Gastroesophageal sphincter (tissue), 4 donors: ENCODE results near the gene MTMR2. TPM values are rescaled to one million over a fixed set of nuclear protein-coding genes. Genes with fewer than 3 reads are reported as not detected.

Source experiments
- ATAC-seq: fragments of 150-250 bp; one replicate; pipeline ENCODE4 v1.9.1; 2016; ENCODE audit warnings: mild to moderate bottlenecking, moderate library complexity
- H3K27ac ChIP-seq, 4 donors: fragments of 200-600 bp; sonication (generic) in 3 of 4; 1 replicate in 3 of 4; 2 replicates in 1 of 4; pipeline ENCODE4 v1.5.1; 2016 to 2019
- H3K27me3 ChIP-seq: fragments of 200-600 bp; sonication (generic); one replicate; pipeline ENCODE4 v1.5.1; 2019
- H3K36me3 ChIP-seq, 2 donors: fragments of 200-600 bp; sonication (generic); one replicate each; pipeline ENCODE4 v1.5.1; 2019; ENCODE audit warnings: control low read depth in 1 of 2
- H3K4me1 ChIP-seq, 3 donors: fragments of 200-600 bp; sonication (generic); 1 replicate in 2 of 3; 2 replicates in 1 of 3; pipeline ENCODE4 v1.5.1; 2016 to 2019; ENCODE audit warnings: control low read depth in 2 of 3
- H3K4me3 ChIP-seq, 2 donors: fragments of 200-600 bp; sonication (generic); one replicate each; pipeline ENCODE4 v1.5.1; 2019; ENCODE audit warnings: mild to moderate bottlenecking in 1 of 2, moderate library complexity in 1 of 2
- H3K9me3 ChIP-seq, 3 donors: fragments of 200-600 bp; sonication (generic); one replicate each; pipeline ENCODE4 v1.5.1; 2017 to 2019; ENCODE audit warnings: control low read depth in 2 of 3
- CTCF ChIP-seq, 4 experiments: fragments of 200-600 bp in 2 of 4; fragments of 450-650 bp in 2 of 4; sonication (generic) in 1 of 4; IDR thresholded peaks; one replicate each; pipeline ENCODE4 v1.5.1; 2017 to 2019; ENCODE audit warnings: antibody characterized with exemption in 4 of 4, mild to moderate bottlenecking in 2 of 4, moderate library complexity in 2 of 4
- EP300 ChIP-seq: sonication (generic); formaldehyde crosslinking; IDR thresholded peaks from one replicate; pipeline ENCODE4 v1.6.1; 2017; ENCODE audit warnings: antibody characterized with exemption, mild to moderate bottlenecking
- POLR2A ChIP-seq, 2 donors: fragments of 450-650 bp; IDR thresholded peaks; one replicate each; pipeline ENCODE4 v1.6.1; 2017; ENCODE audit warnings: antibody characterized with exemption in 2 of 2, mild to moderate bottlenecking in 2 of 2, moderate library complexity in 1 of 2
- POLR2AphosphoS5 ChIP-seq: sonication (generic); formaldehyde crosslinking; IDR thresholded peaks from one replicate; pipeline ENCODE4 v1.6.1; 2017; ENCODE audit warnings: antibody characterized with exemption
- WGBS, 2 donors: methylation state at CpG; one replicate each; pipeline ENCODE4 v1.1.5; 2018; ENCODE audit warnings: low coverage in 1 of 2; 5-methylcytosine and 5-hydroxymethylcytosine counted together
- total RNA-seq, 4 donors: library from RNA; depleted of rRNA; stranded (reverse); fragments of >200 nt; gene quantifications; one replicate each; pipeline ENCODE4 v1.1.0, GENCODE V29; 2016

Gene MTMR2
- total RNA-seq, 4 donors from 2014 or later: 26.0 to 36.4 (median 34.7) TPM

DNA sequence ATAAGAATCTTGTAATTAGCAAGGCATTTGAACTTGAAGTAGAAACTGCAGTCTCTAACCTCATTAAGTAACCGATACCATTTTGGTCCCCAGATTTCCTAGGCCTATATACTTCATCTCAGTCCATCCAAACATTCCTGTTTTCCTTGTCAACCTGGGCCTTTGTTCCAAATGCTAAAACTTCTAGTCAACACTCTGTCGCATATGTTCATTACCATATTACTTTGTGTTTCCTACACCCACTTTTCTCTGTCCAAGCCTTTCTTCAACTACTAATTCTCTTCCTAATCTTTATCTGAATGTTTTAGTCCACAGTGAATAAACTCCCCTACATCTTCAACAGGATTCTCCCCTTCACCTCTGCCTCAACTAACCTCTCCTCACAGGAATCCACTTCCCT, 31.4 kb downstream of the MTMR2 start:
- H3K4me3 ChIP-seq: no peak overlapping the region
- TF ChIP-seq CTCF (IDR thresholded peaks at IDR 0.05) (no peak), POLR2A (IDR thresholded peaks at IDR 0.05) (no peak), POLR2AphosphoS5 (no peak), EP300 (no peak)
- H3K9me3 ChIP-seq: no peaks in the 10 kb centered on the region
- H3K27me3 ChIP-seq: no peaks in the 10 kb centered on the region
- ATAC-seq: no peak
- H3K36me3 ChIP-seq: peaks cover 0 to 2% of the 10 kb centered on the region in 2 donors
- H3K27ac ChIP-seq: no peak overlapping the region
- peaks cover 0 to 47% (median 4%) of the 10 kb centered on the region in 3 donors for H3K4me1 ChIP-seq
- WGBS, 2 donors: 89 to 100% methylated on average over 2 of the region's 2 CpGs

- ATAC-seq: no peak
- H3K9me3 ChIP-seq: no peaks in the 10 kb centered on the region
Measured at GRCh38 chr11:95891423-95892170, 32.3 kb downstream of the MTMR2 start.

DNA sequence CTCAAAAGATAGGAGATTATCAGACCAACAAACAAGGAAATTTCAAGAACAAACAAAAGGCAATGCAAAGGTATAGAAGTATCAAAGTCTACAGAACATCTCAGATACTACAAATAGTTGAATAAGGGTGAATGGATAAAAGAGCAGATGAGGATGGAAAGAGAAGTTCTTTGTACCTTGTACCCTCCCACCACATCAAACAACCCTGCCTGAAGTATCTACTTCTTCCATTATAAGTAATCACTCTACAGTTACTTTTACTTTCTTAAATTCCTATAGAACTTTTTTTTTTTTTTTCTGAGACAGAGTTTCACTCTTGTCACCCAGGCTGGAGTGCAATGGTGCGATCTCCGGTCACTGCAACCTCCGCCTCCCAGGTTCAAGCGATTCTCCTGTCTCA, 35.1 kb downstream of the MTMR2 start:
- no peak for TF ChIP-seq EP300
- no peak for TF ChIP-seq POLR2A (IDR thresholded peaks at IDR 0.05)
- no peak for TF ChIP-seq CTCF (IDR thresholded peaks at IDR 0.05)
- TF ChIP-seq POLR2AphosphoS5: no peak
- Histone ChIP-seq H3K4me1 (peaks cover 0 to 29% (median 2%) of the 10 kb centered on the region in 3 donors), H3K4me3 (no peak overlapping the region), H3K27ac (no peak overlapping the region), H3K27me3 (no peaks in the 10 kb centered on the region), H3K36me3 (peaks cover 0 to 18% of the 10 kb centered on the region in 2 donors), H3K9me3 (no peaks in the 10 kb centered on the region)
- ATAC-seq: no peak
- WGBS, 2 donors: 94% methylated on average over 2 of the region's 4 CpGs; no CpG with 5 or more reads in 1 of the 2 donors

More at GRCh38 chr11:95891423-95892170, 32.3 kb downstream of the MTMR2 start:
- TF ChIP-seq CTCF (IDR thresholded peaks at IDR 0.05): no peak
- TF ChIP-seq POLR2A (IDR thresholded peaks at IDR 0.05): no peak
- TF ChIP-seq EP300: no peak
- no peak for TF ChIP-seq POLR2AphosphoS5
- Histone ChIP-seq H3K4me3 (no peak overlapping the region), H3K36me3 (peaks cover 0 to 11% of the 10 kb centered on the region in 2 donors), H3K4me1 (peaks cover 0 to 47% (median 4%) of the 10 kb centered on the region in 3 donors), H3K27me3 (no peaks in the 10 kb centered on the region), H3K27ac (no peak overlapping the region)
- 0 to 29% methylated on average over 2 to 4 of the region's 4 CpGs for WGBS, 2 donors

DNA sequence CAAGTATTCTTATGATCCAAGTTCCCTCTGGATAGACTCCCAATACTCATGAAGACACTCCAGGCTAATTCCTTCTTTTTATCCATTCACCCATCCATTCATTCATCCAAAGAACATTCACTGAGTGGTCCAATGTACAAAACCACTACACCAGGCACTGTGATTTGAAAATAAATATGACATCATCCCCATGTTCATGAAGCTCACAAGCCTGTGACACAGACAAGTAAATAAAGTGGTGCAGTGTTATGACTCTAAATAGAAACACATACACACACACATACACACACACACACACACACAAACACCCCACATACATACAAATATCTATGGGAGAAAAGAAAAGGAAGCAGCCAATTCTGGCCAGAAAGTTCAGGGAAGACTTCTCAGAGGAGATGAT, 35.5 kb downstream of the MTMR2 start:
- no peak for ATAC-seq
- no peak for TF ChIP-seq POLR2A (IDR thresholded peaks at IDR 0.05)
- TF ChIP-seq CTCF (IDR thresholded peaks at IDR 0.05): no peak
- no peak for TF ChIP-seq EP300
- no peak for TF ChIP-seq POLR2AphosphoS5
- peaks cover 0 to 18% of the 10 kb centered on the region in 2 donors for H3K36me3 ChIP-seq
- H3K9me3 ChIP-seq: no peaks in the 10 kb centered on the region
- H3K4me1 ChIP-seq: peaks cover 0 to 28% (median 2%) of the 10 kb centered on the region in 3 donors
- no peaks in the 10 kb centered on the region for H3K27me3 ChIP-seq
- no peak overlapping the region for H3K4me3 ChIP-seq
- H3K27ac ChIP-seq: no peak overlapping the region

DNA sequence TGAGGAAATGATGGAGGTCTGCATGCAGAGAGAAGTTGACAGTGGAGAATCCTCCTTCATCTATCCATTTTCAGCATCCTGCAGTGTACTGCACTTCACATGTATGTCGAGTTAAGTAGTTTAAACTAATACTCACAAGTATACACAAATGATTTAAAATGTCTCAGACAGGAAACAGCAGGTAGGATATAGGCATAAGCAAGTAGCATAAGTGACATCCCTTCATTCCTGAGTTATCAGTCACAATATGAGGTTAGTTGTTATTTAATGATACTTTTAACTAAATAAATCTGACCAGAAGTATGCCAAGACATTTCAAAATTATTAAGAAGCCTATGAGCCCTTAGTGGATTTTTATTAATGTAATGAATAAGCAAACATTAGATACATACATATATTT, 37.4 kb downstream of the MTMR2 start:
- TF ChIP-seq CTCF (IDR thresholded peaks at IDR 0.05): no peak
- no peak for TF ChIP-seq POLR2A (IDR thresholded peaks at IDR 0.05)
- TF ChIP-seq EP300: no peak
- no peak for TF ChIP-seq POLR2AphosphoS5
- H3K27me3 ChIP-seq: no peaks in the 10 kb centered on the region
- ATAC-seq: no peak
- peaks cover 0 to 26% of the 10 kb centered on the region in 2 donors for H3K36me3 ChIP-seq
- no peak overlapping the region for H3K27ac ChIP-seq
- 25 to 36% methylated on average over 1 of the region's 1 CpG for WGBS, 2 donors
- no peak overlapping the region for H3K4me3 ChIP-seq
- no peaks in the 10 kb centered on the region for H3K9me3 ChIP-seq
- peaks cover 0 to 8% (median 0%) of the 10 kb centered on the region in 3 donors for H3K4me1 ChIP-seq
